WTC11 (cell line): ENCODE results near the gene FCN3.

Source experiments
- JAZF1 ChIP-seq: fragments of 250-450 bp; sonication (Bioruptor Pico); IDR thresholded peaks from 2 replicates; pipeline ENCODE4 v1.9.0; 2021; ENCODE audit warnings: moderate library complexity, mild to moderate bottlenecking, inconsistent platforms
- KAT7 ChIP-seq: sonication (generic); formaldehyde crosslinking; IDR thresholded peaks from 2 replicates; pipeline ENCODE4 v1.8.1; 2023; ENCODE audit warnings: missing genetic modification reagents, mild to moderate bottlenecking, borderline replicate concordance
- NR2C2 ChIP-seq: sonication (generic); formaldehyde crosslinking; IDR thresholded peaks from 2 replicates; pipeline ENCODE4 v1.8.0; 2022; ENCODE audit warnings: mild to moderate bottlenecking, missing genetic modification reagents
- SP1 ChIP-seq: sonication (generic); formaldehyde crosslinking; conservative IDR thresholded peaks from 2 replicates; pipeline ENCODE4 v1.8.1; 2022; ENCODE audit warnings: missing genetic modification reagents
- ZNF232 ChIP-seq: sonication (generic); formaldehyde crosslinking; IDR thresholded peaks from 2 replicates; pipeline ENCODE4 v1.8.0; 2022; ENCODE audit warnings: mild to moderate bottlenecking, missing genetic modification reagents
- TF ChIP-seq, protein P1 (sequence below): sonication (generic); formaldehyde crosslinking; IDR thresholded peaks from 2 replicates; pipeline ENCODE4 v1.8.0; 2023; ENCODE audit warnings: missing genetic modification reagents, mild to moderate bottlenecking, borderline replicate concordance
- TF ChIP-seq, protein P2 (sequence below): fragments of 200-600 bp; IDR thresholded peaks from 2 replicates; pipeline ENCODE4 v1.8.0; 2022; ENCODE audit warnings: antibody characterized with exemption
- TF ChIP-seq, protein P3 (sequence below): sonication (generic); formaldehyde crosslinking; IDR thresholded peaks from 2 replicates; pipeline ENCODE4 v1.8.1; 2023; ENCODE audit warnings: mild to moderate bottlenecking, missing genetic modification reagents, borderline replicate concordance
- TF ChIP-seq, protein P4 (sequence below): sonication (generic); formaldehyde crosslinking; conservative IDR thresholded peaks from 2 replicates; pipeline ENCODE4 v1.8.1; 2022; ENCODE audit warnings: mild to moderate bottlenecking, missing genetic modification reagents
- TF ChIP-seq, protein P5 (sequence below): sonication (generic); formaldehyde crosslinking; IDR thresholded peaks from 2 replicates; pipeline ENCODE4 v1.8.1; 2022; ENCODE audit warnings: low read depth, mild to moderate bottlenecking, moderate library complexity, missing genetic modification reagents, borderline replicate concordance
- TF ChIP-seq, protein P6 (sequence below): fragments of 250-450 bp; sonication (Bioruptor Pico); IDR thresholded peaks from 2 replicates; pipeline ENCODE4 v2.1.2; 2022; ENCODE audit warnings: mild to moderate bottlenecking, moderate library complexity

DNA sequence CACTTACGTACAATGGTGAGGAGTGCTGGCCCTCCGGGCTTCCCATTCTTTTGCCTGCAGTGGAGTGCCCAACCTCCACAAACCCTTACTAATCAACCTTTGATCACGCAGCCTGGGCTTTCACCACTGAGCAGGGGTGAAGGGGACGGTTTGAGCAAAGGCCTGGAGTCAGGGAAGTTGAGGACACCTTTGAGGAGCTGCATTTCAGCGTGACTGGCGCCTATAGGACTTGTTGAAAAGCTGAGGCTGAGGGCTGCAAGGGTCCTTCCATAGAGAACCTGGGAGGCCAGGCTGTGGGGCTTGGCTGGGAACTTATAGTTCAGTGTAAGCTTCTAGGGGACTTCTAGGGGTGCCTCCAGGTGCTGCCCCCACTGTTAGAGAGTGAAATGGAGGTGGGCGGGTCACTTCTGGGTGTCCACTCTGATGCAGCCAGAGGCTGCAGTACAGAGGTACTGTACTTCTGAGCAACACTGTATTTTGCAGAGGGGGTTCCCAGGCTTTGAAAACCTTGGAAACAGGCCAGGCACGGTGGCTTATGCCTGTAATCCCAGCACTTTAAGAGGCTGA, 23.0 kb downstream of the FCN3 start:
- TF ChIP-seq, protein P1, sequence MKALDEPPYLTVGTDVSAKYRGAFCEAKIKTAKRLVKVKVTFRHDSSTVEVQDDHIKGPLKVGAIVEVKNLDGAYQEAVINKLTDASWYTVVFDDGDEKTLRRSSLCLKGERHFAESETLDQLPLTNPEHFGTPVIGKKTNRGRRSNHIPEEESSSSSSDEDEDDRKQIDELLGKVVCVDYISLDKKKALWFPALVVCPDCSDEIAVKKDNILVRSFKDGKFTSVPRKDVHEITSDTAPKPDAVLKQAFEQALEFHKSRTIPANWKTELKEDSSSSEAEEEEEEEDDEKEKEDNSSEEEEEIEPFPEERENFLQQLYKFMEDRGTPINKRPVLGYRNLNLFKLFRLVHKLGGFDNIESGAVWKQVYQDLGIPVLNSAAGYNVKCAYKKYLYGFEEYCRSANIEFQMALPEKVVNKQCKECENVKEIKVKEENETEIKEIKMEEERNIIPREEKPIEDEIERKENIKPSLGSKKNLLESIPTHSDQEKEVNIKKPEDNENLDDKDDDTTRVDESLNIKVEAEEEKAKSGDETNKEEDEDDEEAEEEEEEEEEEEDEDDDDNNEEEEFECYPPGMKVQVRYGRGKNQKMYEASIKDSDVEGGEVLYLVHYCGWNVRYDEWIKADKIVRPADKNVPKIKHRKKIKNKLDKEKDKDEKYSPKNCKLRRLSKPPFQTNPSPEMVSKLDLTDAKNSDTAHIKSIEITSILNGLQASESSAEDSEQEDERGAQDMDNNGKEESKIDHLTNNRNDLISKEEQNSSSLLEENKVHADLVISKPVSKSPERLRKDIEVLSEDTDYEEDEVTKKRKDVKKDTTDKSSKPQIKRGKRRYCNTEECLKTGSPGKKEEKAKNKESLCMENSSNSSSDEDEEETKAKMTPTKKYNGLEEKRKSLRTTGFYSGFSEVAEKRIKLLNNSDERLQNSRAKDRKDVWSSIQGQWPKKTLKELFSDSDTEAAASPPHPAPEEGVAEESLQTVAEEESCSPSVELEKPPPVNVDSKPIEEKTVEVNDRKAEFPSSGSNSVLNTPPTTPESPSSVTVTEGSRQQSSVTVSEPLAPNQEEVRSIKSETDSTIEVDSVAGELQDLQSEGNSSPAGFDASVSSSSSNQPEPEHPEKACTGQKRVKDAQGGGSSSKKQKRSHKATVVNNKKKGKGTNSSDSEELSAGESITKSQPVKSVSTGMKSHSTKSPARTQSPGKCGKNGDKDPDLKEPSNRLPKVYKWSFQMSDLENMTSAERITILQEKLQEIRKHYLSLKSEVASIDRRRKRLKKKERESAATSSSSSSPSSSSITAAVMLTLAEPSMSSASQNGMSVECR, result 0 out of 2 replicates have a peak, but pooled peaks have one; percentile 8
- TF ChIP-seq, protein P2, sequence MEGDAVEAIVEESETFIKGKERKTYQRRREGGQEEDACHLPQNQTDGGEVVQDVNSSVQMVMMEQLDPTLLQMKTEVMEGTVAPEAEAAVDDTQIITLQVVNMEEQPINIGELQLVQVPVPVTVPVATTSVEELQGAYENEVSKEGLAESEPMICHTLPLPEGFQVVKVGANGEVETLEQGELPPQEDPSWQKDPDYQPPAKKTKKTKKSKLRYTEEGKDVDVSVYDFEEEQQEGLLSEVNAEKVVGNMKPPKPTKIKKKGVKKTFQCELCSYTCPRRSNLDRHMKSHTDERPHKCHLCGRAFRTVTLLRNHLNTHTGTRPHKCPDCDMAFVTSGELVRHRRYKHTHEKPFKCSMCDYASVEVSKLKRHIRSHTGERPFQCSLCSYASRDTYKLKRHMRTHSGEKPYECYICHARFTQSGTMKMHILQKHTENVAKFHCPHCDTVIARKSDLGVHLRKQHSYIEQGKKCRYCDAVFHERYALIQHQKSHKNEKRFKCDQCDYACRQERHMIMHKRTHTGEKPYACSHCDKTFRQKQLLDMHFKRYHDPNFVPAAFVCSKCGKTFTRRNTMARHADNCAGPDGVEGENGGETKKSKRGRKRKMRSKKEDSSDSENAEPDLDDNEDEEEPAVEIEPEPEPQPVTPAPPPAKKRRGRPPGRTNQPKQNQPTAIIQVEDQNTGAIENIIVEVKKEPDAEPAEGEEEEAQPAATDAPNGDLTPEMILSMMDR, result no peak
- TF ChIP-seq, protein P3, sequence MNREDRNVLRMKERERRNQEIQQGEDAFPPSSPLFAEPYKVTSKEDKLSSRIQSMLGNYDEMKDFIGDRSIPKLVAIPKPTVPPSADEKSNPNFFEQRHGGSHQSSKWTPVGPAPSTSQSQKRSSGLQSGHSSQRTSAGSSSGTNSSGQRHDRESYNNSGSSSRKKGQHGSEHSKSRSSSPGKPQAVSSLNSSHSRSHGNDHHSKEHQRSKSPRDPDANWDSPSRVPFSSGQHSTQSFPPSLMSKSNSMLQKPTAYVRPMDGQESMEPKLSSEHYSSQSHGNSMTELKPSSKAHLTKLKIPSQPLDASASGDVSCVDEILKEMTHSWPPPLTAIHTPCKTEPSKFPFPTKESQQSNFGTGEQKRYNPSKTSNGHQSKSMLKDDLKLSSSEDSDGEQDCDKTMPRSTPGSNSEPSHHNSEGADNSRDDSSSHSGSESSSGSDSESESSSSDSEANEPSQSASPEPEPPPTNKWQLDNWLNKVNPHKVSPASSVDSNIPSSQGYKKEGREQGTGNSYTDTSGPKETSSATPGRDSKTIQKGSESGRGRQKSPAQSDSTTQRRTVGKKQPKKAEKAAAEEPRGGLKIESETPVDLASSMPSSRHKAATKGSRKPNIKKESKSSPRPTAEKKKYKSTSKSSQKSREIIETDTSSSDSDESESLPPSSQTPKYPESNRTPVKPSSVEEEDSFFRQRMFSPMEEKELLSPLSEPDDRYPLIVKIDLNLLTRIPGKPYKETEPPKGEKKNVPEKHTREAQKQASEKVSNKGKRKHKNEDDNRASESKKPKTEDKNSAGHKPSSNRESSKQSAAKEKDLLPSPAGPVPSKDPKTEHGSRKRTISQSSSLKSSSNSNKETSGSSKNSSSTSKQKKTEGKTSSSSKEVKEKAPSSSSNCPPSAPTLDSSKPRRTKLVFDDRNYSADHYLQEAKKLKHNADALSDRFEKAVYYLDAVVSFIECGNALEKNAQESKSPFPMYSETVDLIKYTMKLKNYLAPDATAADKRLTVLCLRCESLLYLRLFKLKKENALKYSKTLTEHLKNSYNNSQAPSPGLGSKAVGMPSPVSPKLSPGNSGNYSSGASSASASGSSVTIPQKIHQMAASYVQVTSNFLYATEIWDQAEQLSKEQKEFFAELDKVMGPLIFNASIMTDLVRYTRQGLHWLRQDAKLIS (CRISPR knock-in tag), result no peak
- TF ChIP-seq, protein P4, sequence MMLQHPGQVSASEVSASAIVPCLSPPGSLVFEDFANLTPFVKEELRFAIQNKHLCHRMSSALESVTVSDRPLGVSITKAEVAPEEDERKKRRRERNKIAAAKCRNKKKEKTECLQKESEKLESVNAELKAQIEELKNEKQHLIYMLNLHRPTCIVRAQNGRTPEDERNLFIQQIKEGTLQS (CRISPR knock-in tag), result no peak
- TF ChIP-seq SP1 (no peak), JAZF1 (CRISPR knock-in tag) (no peak), NR2C2 (CRISPR knock-in tag) (no peak), ZNF232 (CRISPR knock-in tag) (no peak), KAT7 (no peak)
- TF ChIP-seq, protein P5, sequence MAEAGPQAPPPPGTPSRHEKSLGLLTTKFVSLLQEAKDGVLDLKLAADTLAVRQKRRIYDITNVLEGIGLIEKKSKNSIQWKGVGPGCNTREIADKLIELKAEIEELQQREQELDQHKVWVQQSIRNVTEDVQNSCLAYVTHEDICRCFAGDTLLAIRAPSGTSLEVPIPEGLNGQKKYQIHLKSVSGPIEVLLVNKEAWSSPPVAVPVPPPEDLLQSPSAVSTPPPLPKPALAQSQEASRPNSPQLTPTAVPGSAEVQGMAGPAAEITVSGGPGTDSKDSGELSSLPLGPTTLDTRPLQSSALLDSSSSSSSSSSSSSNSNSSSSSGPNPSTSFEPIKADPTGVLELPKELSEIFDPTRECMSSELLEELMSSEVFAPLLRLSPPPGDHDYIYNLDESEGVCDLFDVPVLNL (CRISPR knock-in tag), result no peak
- TF ChIP-seq, protein P6, sequence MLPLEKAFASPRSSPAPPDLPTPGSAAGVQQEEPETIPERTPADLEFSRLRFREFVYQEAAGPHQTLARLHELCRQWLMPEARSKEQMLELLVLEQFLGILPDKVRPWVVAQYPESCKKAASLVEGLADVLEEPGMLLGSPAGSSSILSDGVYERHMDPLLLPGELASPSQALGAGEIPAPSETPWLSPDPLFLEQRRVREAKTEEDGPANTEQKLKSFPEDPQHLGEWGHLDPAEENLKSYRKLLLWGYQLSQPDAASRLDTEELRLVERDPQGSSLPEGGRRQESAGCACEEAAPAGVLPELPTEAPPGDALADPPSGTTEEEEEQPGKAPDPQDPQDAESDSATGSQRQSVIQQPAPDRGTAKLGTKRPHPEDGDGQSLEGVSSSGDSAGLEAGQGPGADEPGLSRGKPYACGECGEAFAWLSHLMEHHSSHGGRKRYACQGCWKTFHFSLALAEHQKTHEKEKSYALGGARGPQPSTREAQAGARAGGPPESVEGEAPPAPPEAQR, result no peak
